ENCODE measurements around the gene GNG7.

- TF ChIP-seq CTCF (IDR thresholded peaks at IDR 0.05; ENCODE audit: low read depth, low read length, poor library complexity, severe bottlenecking): no peak
- no peak for TF ChIP-seq EZH2phosphoT487 (IDR thresholded peaks at IDR 0.05; ENCODE audit: borderline replicate concordance, low read length)
Measured at GRCh38 chr19:2736550-2737190, 34.2 kb upstream of the GNG7 start.

All from DOHH2 (cell line).